NB4 (cell line): Measurements from ENCODE around the gene FASLG.

Source experiments
- DNase-seq: peaks from one replicate; pipeline ENCODE4 v3.0.0; 2010; ENCODE audit warnings: low read depth
- H3K4me3 ChIP-seq: one replicate; pipeline ENCODE4 v1.5.1; 2011; ENCODE audit warnings: mild to moderate bottlenecking, low read depth, low read length, moderate library complexity
- MYC ChIP-seq: IDR thresholded peaks from 2 replicates; pipeline ENCODE4 v1.6.1; 2011; ENCODE audit warnings: low read depth, low read length
- POLR2A ChIP-seq: IDR thresholded peaks from 2 replicates; pipeline ENCODE4 v1.6.1; 2011; ENCODE audit warnings: mild to moderate bottlenecking; ENCODE audit not compliant: insufficient read length; ENCODE audit errors: extremely low read depth
- TF ChIP-seq, protein P1 (sequence below): IDR thresholded peaks from one replicate; pipeline ENCODE4 v1.5.1; 2012; ENCODE audit warnings: low read depth, low read length
- TF ChIP-seq, protein P2 (sequence below): IDR thresholded peaks from 2 replicates; pipeline ENCODE4 v1.6.1; 2011; ENCODE audit warnings: low read depth, low read length

Gene FASLG

DNA sequence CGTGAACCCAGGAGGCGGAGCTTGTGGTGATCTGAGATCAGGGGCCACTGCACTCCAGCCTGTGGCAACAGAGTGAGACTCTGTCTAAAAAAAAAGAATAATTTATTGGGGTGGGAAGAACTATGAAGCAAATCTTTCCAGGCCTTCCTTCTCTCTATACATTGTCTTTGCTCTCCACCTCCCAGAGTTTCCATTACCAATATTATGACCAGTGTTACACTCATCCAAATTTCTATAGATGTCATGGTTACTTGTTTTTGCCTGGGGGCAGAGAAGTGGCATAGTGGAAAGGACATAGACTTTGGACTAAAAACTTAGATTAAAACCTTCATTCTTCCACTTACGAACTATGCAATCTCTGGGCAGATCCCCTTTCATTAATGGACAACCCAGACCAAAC lies 10.1 kb downstream of the FASLG start:
- no peak overlapping the region for H3K4me3 ChIP-seq
- TF ChIP-seq, protein P1, sequence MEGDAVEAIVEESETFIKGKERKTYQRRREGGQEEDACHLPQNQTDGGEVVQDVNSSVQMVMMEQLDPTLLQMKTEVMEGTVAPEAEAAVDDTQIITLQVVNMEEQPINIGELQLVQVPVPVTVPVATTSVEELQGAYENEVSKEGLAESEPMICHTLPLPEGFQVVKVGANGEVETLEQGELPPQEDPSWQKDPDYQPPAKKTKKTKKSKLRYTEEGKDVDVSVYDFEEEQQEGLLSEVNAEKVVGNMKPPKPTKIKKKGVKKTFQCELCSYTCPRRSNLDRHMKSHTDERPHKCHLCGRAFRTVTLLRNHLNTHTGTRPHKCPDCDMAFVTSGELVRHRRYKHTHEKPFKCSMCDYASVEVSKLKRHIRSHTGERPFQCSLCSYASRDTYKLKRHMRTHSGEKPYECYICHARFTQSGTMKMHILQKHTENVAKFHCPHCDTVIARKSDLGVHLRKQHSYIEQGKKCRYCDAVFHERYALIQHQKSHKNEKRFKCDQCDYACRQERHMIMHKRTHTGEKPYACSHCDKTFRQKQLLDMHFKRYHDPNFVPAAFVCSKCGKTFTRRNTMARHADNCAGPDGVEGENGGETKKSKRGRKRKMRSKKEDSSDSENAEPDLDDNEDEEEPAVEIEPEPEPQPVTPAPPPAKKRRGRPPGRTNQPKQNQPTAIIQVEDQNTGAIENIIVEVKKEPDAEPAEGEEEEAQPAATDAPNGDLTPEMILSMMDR = no peak
- TF ChIP-seq MYC (no peak), POLR2A (no peak)
- TF ChIP-seq, protein P2, sequence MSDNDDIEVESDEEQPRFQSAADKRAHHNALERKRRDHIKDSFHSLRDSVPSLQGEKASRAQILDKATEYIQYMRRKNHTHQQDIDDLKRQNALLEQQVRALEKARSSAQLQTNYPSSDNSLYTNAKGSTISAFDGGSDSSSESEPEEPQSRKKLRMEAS = no peak
- DNase-seq = no peak

DNA sequence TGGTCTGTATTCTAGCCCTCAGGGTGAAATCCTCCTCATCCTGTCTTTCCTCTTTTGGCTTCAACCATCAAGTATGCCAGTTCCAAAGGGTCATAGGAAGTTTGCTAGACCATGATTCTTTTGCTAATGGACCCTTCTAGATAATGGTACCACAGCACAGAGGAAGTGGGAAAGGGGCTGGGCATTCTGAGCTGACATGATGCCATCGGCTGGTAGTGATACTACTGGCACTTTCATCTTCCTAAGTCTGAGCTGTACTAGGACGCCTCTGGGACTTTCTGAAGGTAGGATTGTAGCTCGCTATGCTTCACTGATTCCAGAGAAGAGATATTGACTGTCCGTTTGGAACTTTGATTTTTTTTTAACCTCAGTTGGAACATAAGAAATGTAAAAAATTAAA lies 11.4 kb downstream of the FASLG start:
- no peak for TF ChIP-seq MYC
- no peak for TF ChIP-seq POLR2A
- TF ChIP-seq, protein P2 = no peak
- TF ChIP-seq, protein P1 = no peak
- DNase-seq = no peak
- H3K4me3 ChIP-seq = no peak overlapping the region

DNA sequence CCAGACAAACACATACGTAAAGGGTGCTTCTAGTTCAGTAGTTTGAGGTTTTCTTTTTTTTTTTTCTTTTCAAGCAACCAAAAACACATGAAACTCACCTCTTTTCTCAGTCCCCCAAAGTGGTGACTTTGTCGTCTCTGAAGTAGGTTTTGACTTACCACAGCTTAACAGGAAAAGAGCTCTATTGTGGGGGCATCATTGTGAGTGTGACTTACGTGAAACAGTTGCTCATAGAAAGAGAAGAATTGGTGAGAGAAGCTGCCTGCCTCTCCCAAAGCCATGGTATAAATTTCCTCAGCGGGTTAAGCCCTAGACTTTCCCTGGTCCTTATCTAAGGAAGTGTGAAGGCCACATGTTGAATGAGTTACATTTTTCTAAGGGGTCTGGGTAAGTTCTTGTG lies 11.9 kb downstream of the FASLG start:
- TF ChIP-seq, protein P2 = no peak
- no peak for TF ChIP-seq MYC
- no peak for TF ChIP-seq POLR2A
- TF ChIP-seq, protein P1 = no peak
- H3K4me3 ChIP-seq = no peak overlapping the region
- DNase-seq = no peak

DNA sequence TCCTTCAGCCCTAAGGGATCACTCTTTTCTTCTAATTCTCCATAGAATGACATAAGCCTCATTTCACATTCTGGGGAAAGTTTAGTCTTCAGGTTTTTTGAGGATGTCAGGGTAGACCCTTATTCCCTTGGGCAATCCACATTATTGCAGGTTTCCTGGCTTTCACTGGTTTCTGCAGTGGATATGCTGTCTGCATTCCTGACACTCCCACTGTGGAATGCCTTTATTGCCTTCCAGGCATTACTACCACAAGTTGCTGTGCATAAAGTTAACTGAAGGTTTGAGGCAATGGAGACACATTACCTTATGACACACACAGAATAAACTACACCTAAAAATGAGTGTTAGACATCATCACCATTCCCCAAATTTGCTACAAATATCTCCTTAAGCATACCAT lies 12.7 kb downstream of the FASLG start:
- no peak for DNase-seq
- H3K4me3 ChIP-seq = no peak overlapping the region
- no peak for TF ChIP-seq MYC

DNA sequence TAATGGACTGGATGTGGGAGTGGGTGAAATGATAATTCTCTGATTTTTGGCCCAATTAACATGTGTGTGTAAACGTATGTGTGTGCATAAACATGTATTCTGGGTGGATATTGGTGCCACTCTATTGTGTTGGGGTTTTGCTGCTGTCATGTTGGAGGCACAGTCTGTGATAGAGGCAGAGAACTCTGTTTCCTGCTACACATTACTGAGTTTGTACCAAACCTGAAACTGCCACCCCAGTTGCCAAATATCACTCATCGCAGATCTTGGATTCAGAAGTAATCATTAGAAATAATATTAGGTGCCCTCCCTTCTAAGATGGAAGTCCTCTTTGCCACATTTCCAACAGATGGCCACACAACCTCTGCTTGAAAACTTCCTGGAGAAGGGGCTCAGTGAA lies 13.8 kb downstream of the FASLG start:
- no peak overlapping the region for H3K4me3 ChIP-seq
- TF ChIP-seq, protein P1 = no peak
- TF ChIP-seq, protein P2 = no peak
- TF ChIP-seq POLR2A = no peak
- TF ChIP-seq MYC = no peak
- DNase-seq = no peak

DNA sequence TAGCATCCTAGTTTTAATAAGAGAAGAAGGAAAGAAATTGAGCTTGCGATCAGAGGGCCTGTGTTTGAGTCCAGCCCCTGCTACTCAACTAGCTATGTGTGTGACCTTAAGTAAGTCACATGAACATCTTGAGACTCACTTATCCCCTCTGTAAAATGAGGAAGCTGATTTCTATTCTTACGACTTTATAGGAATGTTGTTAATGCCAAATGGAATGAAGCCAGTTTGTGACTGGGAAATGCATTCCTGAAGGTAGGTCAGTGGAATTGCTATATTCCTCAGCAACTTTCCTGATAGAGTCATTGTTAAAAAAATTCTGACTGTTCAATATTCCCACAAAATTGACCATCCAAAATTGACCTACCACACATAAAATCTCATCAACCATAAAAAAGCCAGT lies 14.9 kb downstream of the FASLG start:
- no peak overlapping the region for H3K4me3 ChIP-seq
- TF ChIP-seq MYC = no peak
- TF ChIP-seq, protein P1 = no peak
- TF ChIP-seq, protein P2 = no peak
- TF ChIP-seq POLR2A = no peak
- DNase-seq = no peak
